IPS DF 6.9 (cell line): ENCODE data around the gene ZNF423.
"Not testable (repeated sequence)": the region's sequence is repeated elsewhere in the genome, so short reads cannot be mapped to it uniquely, and the experiment has no call there.

Source experiments
- DNase-seq: peaks from one replicate; pipeline ENCODE4 v3.0.0-alpha.2; 2013; ENCODE audit warnings: low read depth, low spot score
- H3K27ac ChIP-seq: one replicate; pipeline ENCODE4 v1.5.1; 2013; ENCODE audit warnings: low read length, control low read depth
- H3K27me3 ChIP-seq: 2 replicates; pipeline ENCODE4 v1.6.1; 2013; ENCODE audit warnings: mild to moderate bottlenecking, low read length; ENCODE audit not compliant: control insufficient read depth, insufficient read depth
- H3K36me3 ChIP-seq: 2 replicates; pipeline ENCODE4 v1.6.1; 2013; ENCODE audit warnings: low read length; ENCODE audit not compliant: control insufficient read depth, insufficient read depth
- H3K4me1 ChIP-seq: 2 replicates; pipeline ENCODE4 v1.6.1; 2013; ENCODE audit warnings: low read length; ENCODE audit not compliant: control insufficient read depth, insufficient read depth
- H3K4me3 ChIP-seq: 2 replicates; pipeline ENCODE4 v1.5.1; 2013; ENCODE audit warnings: mild to moderate bottlenecking, low read length
- H3K9me3 ChIP-seq: 2 replicates; pipeline ENCODE4 v1.6.1; 2013; ENCODE audit warnings: low read length, inconsistent platforms; ENCODE audit not compliant: control insufficient read depth, insufficient read depth
- WGBS: extraction: QIAGEN DNeasy Blood & Tissue Kit; methylation state at CpG from one replicate; pipeline ENCODE4 v1.1.7; 2013; ENCODE audit warnings: mixed read lengths, missing lambda C conversion rate; ENCODE audit not compliant: insufficient read length, insufficient coverage; 5-methylcytosine and 5-hydroxymethylcytosine counted together

ZNF423 gene

DNA sequence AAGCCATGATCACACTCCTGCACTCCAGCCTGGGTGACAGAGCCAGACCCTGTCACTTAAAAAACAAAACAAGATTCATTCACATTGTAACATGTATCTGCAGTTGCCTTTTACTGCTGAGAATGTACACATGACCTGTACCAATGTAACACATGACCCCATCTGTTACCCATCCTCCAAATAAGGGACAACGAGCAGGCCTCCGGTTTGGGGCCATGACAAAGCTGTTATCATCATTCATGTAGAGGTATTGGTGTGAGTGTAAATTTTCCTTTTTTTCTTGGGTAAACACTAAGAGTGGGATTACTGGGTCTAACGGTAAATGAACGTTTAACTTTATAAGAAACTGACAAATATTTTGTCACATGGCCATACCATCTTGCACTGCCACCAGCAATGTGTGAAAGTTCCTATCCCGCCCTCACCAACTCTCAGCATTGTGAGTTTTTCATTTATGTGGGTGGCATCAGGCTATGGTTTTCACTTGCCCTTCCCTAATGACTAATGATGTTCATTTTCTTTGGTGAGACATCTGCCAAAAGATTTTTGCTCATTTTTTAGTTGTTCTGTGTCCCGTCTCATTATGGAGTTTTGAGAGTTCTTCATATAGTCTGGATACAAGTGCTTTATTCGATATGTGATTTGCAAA lies 336.8 kb downstream of the ZNF423 start:
- Histone ChIP-seq H3K4me3 (no peak overlapping the region), H3K9me3 (no peaks in the 10 kb centered on the region), H3K27me3 (no peaks in the 10 kb centered on the region), H3K4me1 (no peaks in the 10 kb centered on the region; the same call in 1 of the 2 replicates), H3K27ac (no peak overlapping the region), H3K36me3 (no peaks in the 10 kb centered on the region)
- no peak for DNase-seq
- WGBS = no CpG with 5 or more reads among the region's 7 CpGs

DNA sequence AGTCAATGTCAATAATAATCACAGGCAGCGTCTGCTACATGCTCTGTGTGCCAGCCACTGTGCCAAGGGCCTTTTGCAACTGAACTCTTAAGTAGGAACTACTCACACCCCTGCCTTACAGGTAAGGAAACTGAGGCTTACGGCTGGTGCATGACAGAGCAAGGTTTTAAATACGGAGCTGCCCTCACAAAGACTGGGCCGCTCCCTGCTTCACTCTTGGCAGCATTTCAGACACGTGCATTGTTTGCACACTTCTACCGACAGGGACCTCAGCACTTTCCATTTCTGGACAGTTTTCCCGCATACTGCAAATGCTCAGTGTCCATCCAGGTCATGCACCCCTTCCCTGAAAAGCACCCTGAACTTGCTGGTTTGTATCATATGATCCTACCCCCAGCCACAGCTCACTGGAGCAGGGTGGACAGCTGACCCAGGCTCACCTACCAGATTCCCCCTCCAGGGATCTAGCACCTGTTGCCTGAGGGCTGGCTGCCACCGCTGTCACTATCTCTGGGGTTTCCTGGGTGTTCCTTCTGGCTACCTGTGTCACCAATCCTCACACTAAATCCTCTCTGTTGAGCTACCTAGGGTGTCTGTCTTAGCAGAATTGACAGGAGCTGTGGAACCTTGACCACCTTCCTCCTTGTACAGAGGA lies 339.4 kb downstream of the ZNF423 start:
- Histone ChIP-seq H3K4me1 (no peaks in the 10 kb centered on the region; the same call in 1 of the 2 replicates), H3K9me3 (no peaks in the 10 kb centered on the region), H3K27me3 (no peaks in the 10 kb centered on the region), H3K36me3 (no peaks in the 10 kb centered on the region), H3K4me3 (no peak overlapping the region), H3K27ac (no peak overlapping the region)
- no peak for DNase-seq
- WGBS = no CpG with 5 or more reads among the region's 8 CpGs

DNA sequence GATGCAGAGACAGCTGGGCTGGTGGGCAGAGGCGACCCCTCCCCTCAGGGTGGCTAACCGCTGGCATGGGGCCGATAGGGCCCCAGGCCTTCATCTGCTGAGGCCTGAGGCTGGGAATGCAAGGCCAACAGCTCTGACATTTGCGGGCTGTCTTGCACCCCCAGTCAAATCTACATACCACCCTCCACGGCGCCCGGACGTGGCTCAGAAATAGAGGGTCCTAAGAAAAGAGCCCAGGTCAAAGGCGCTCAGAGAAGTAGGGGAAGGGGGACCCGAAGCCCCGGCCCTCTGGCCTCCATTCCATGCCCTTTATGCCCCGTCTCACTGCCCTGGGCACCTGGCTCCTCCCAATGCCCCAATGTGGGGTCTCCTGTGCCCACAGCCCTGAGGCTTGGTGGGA lies 340.1 kb downstream of the ZNF423 start:
- DNase-seq = no peak
- no CpG with 5 or more reads among the region's 12 CpGs for WGBS
- Histone ChIP-seq H3K27ac (no peak overlapping the region), H3K36me3 (no peaks in the 10 kb centered on the region), H3K4me1 (no peaks in the 10 kb centered on the region; the same call in 1 of the 2 replicates), H3K27me3 (no peaks in the 10 kb centered on the region), H3K9me3 (no peaks in the 10 kb centered on the region), H3K4me3 (no peak overlapping the region; the same call in 1 of the 2 replicates)

DNA sequence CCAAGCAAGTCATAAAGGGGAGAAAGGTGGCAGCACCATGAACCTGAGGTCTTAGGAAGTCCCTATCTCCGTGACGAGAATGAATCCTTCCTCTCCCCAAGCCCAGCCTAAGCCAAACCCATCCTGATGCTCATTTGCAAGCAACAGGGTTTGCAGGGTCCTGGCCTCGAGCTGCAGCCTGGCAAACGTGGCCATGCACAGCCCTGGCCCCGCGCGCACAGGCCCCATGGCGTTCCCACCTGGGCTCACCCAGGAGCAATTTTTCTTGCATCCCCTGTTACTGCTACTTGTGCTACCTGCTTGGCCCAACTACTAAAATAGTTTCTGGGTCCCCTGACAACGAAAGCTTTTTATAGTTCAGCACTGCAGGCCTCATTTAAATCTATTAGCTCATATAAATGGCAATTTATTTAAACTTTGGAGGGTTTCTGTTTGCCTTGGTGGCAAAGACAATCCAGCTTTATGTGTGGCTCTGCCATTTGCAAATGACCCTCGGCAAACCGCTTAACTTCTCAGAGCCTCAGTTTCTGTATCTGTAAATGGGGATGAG lies 340.8 kb downstream of the ZNF423 start:
- Histone ChIP-seq H3K27me3 (no peaks in the 10 kb centered on the region), H3K36me3 (no peaks in the 10 kb centered on the region), H3K4me3 (no peak overlapping the region), H3K9me3 (no peaks in the 10 kb centered on the region), H3K27ac (no peak overlapping the region), H3K4me1 (no peaks in the 10 kb centered on the region; the same call in 1 of the 2 replicates)
- WGBS = no CpG with 5 or more reads among the region's 11 CpGs
- DNase-seq = no peak

DNA sequence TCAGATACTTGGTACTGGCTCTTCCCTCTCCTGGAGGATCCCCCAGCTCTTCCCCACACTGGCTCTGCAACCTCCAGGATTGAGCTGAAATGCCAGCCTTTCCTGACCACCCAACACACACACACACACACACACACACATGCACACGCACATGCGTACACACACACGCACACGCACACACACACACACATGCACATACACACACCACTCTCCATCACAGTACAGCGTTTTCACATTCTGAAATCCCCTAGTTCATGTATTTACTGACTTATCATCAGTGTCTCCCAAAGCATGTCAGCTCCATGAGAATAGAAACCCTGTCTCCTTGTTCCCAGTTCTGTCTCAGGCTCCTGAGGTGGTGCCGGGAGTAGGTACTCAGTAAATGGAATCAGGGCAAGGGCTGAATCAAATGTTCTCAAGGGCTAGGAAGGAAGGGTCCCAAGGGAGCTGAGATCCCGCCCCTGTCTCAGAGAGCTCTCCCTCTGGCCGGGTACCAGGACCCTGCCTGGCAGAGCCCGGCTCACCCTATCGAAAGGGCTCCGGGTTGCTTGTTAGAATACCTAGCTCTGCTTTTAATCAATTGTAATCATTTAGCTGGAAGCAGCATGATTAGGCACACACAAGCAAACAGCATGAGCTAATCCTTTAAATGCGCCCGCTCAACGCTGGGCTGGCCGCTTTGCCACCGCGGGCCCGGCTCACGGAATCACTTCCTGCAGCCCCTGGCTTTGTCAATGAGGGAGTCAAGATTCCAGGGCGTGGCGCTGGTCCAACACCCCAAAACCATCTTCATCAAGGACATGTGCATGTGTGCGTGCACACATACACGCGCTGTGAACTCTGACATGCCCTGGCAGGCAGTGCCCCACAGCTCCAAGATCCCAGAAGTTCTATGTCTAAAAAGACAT lies 341.6 kb downstream of the ZNF423 start:
- Histone ChIP-seq H3K27ac (no peak overlapping the region), H3K4me3 (no peak overlapping the region), H3K9me3 (no peaks in the 10 kb centered on the region), H3K27me3 (no peaks in the 10 kb centered on the region), H3K4me1 (no peaks in the 10 kb centered on the region; the same call in 1 of the 2 replicates), H3K36me3 (no peaks in the 10 kb centered on the region)
- DNase-seq = no peak
- no CpG with 5 or more reads among the region's 24 CpGs for WGBS

DNA sequence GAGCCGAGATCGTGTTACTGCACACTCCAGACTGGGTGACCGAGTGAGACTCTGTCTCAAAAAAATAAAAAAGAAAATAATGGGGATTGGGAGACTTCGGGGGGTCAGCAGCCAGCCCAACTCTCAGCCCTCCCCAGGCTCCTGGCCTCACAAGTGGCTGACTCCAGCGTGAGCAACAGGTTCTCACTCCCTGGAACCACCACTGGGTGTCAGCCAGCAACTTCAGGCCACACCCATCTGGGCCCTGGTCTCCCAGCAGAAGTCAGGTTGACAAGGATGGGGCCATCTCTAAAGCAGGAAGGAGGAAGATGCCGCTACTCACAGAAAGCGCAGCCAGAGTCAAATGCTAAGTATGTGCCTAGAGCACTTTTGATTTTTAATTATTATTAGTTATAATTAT lies 342.9 kb downstream of the ZNF423 start:
- H3K36me3 ChIP-seq = no peaks in the 10 kb centered on the region
- no peaks in the 10 kb centered on the region for H3K9me3 ChIP-seq
- H3K27me3 ChIP-seq = no peaks in the 10 kb centered on the region
- WGBS = no CpG with 5 or more reads among the region's 7 CpGs
- no peak overlapping the region for H3K27ac ChIP-seq
- H3K4me3 ChIP-seq = no peak overlapping the region
- H3K4me1 ChIP-seq = no peaks in the 10 kb centered on the region; the same call in 1 of the 2 replicates
- DNase-seq = no peak

DNA sequence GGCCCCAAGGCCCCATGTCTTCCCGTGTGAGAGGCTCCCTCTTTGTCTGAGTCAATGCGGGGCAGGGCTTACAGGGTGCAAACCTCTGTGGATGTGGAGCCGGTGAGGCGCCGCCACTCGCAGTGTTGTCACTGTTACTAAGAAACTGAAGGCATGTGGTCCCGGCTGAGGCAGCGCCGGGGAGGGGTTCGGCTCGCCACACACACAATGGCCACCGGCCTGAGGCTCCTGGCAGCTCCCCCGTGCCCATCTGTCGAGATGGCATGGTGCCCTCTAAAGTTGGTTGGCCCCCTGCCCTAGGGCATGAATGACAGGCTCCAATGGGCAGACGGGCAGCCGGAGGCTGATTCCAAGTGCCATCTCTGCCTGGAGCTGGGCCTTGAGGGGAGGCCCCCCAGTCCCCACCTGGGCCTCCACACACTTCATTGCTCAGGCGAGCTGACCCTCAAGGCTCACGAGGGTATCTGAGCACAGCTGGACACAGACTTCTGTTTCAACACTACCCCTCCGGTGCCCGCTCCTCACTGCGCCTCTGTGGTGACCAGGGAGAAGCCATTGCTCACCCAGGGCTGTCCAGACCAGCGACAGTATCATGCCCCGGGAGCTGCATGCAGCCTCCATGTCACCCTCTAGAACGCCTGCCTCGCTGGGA lies 345.1 kb downstream of the ZNF423 start:
- H3K27ac ChIP-seq = no peak overlapping the region
- WGBS = no CpG with 5 or more reads among the region's 25 CpGs
- H3K4me1 ChIP-seq = no peaks in the 10 kb centered on the region; the same call in 1 of the 2 replicates
- no peaks in the 10 kb centered on the region for H3K9me3 ChIP-seq
- no peak overlapping the region for H3K4me3 ChIP-seq
- no peak for DNase-seq
- no peaks in the 10 kb centered on the region for H3K27me3 ChIP-seq
- H3K36me3 ChIP-seq = no peaks in the 10 kb centered on the region

DNA sequence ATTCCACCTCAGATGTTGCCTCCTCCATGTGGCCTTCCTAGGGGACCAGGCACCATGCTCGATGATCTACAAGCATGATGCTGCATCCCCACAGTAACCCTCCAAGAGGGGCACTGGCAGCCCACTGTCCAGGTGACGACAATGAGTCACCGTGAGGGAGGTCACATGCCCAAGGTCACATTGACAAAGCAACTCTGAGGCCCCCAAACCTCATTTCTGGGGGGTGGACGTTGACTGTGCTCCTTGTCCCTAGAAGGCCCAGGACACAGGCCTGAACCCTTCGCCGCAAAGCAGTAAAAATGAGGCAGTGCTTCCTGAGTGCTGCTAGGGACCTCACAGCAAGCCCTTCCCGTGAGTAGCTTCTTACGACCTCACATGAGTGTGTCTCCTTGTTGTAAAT lies 345.8 kb downstream of the ZNF423 start:
- H3K9me3 ChIP-seq = no peaks in the 10 kb centered on the region
- no peaks in the 10 kb centered on the region for H3K27me3 ChIP-seq
- no peaks in the 10 kb centered on the region; the same call in 1 of the 2 replicates for H3K4me1 ChIP-seq
- WGBS = no CpG with 5 or more reads among the region's 8 CpGs
- no peak for DNase-seq
- no peaks in the 10 kb centered on the region for H3K36me3 ChIP-seq
- H3K27ac ChIP-seq = no peak overlapping the region
- no peak overlapping the region for H3K4me3 ChIP-seq

DNA sequence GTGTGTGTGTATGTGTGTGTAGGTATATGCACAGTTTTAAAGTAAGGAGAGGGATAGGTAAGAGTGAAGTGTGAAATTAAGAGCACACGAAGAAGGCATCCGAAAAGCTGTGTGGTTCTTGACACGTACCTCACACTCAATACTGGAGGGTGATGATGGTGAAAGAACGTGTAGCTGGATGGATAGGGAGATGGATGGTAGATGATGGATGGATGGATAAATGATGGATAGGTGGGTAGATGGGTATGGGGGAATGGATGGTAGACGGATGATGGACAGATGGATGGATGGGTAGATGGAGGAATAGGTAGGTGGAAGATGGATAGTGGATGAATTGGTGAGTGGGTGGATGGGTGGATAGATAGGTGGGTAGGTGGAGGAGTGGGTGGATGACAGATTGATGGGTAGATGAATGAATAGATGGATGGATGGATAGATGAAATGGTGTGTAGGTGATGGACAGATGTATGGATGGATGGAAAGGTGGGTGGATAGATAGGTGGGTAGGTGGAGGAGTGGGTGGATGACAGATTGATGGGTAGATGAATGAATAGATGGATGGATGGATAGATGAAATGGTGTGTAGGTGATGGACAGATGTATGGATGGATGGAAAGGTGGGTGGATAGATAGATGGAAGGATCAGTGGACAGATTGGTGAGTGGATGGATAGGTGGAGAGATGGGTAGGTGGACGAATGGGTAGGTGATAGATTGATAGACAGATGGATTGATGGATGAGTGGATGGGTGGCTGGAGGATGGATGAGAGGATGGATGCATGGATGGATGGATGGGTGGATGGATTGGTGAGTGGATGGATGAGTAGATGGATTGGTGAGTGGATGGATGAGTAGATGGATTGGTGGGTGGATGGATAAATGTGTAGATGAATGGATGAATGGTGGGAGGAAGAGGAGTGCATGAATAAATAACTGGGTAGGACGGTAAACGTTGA lies 349.6 kb downstream of the ZNF423 start:
- H3K27ac ChIP-seq, H3K36me3 ChIP-seq, H3K4me1 ChIP-seq, H3K4me3 ChIP-seq, DNase-seq, H3K9me3 ChIP-seq, H3K27me3 ChIP-seq: not testable (repeated sequence)
- WGBS = 100% methylated on average over 5 of the region's 8 CpGs
